Stimulated activated CD4-positive, alpha-beta T cell treated with anti-CD3 and anti-CD28 coated beads, Interleukin-2, amount 100 ng/mL, for 4 hours (primary cell): Measurements from ENCODE around the gene ZG16.

Experiments
- DNase-seq: peaks from one replicate; pipeline ENCODE4 v3.0.0-alpha.2; 2020; ENCODE audit warnings: low read depth

ZG16 gene

DNA sequence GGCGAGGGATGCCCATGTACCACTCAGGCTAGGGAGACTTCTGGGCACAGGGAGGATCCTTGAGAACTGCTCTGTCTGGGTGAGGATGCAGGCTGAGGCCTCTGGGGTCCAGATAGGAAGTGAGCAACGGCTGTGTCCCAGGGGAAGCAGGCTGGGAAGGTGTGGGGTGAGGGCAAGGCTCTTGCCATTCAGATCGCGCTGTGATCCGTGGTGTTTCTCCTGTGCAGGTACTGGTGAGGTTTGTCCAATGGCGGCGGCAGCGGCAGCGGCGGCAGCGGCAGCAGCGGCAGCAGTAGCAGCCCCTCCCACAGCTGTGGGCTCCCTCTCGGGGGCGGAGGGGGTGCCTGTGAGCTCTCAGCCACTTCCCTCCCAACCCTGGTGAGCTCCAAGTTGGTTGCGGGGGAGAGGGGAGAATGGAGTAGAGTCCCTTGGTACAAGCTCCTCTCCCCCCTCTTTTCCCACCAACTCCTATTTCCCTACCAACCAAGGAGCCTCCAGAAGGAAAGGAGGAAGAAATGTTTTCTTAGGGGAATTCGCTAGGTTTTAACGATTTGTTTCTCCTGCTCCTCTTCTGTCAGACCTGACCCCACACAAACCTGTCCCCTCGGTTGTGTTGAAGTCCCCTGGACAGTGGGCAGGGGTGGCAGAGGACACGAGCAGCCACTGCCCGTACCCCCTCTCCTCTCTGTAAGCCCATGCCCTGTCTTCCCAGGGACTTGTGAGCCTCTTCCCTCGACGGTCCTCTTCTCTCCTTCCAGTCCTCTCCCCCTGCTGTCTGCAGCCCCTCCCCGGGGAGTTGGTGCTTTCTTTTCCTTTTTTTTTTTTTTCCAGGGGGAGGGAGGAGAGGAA is 32.0 kb downstream of the ZG16 start:
- no peak for DNase-seq

DNA sequence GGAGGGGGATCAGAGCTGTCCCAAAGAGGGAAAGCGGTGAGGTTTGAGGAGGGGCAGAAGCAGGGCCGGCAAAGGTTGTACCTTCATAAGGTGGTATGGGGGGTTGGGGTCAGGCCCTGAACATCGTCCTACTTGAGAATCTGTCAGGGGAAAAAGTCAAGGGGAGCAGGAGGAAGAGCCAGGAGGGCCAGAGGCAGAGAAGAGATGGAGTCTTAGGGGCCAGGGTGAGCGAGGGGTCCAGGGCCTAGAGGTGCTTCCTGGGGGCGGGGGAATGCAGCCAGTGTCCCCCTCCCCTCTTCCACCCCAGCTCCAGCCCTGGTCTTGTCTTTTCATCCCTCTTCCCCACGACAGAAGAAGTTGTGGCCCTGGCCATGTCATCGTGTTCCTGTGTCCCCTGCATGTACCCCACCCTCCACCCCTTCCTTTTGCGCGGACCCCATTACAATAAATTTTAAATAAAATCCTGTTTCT is 32.7 kb downstream of the ZG16 start:
- no peak for DNase-seq

DNA sequence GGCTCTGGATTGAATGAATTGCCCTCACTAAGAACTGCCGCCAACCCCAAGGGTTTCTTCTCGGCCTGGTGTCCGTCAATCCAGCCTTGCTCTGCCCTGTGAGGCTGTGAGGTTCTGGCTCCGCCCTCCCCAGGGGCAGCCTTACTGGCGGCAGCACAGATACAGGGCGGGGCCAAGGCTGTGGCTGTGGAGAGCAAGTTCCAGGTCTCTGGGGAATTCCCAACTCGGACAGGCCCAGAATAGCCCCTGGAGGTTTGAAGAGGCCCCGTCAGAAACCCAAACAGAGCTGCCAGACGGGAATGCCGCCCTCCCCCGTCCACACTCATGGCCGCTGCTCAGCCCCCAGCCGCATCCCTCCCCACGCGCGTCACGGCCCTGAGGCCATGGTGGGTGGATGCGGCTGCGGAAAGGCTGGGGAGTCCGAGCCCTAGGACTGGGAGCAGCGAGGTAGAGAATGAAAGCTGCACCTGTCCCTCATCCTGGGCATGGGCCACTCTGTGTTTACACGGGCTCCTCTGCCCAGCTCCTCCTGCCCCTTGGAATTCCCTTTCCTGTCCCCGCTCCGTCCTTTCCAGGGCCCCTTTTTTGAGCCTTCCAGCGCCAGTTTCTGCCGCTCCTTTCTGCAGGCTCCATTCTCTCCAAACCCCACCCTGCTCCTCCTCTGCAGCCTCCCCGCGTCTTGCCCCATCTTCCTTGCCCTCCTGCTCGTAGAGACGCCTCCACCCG is 33.3 kb downstream of the ZG16 start:
- DNase-seq, result peak; percentile 54

DNA sequence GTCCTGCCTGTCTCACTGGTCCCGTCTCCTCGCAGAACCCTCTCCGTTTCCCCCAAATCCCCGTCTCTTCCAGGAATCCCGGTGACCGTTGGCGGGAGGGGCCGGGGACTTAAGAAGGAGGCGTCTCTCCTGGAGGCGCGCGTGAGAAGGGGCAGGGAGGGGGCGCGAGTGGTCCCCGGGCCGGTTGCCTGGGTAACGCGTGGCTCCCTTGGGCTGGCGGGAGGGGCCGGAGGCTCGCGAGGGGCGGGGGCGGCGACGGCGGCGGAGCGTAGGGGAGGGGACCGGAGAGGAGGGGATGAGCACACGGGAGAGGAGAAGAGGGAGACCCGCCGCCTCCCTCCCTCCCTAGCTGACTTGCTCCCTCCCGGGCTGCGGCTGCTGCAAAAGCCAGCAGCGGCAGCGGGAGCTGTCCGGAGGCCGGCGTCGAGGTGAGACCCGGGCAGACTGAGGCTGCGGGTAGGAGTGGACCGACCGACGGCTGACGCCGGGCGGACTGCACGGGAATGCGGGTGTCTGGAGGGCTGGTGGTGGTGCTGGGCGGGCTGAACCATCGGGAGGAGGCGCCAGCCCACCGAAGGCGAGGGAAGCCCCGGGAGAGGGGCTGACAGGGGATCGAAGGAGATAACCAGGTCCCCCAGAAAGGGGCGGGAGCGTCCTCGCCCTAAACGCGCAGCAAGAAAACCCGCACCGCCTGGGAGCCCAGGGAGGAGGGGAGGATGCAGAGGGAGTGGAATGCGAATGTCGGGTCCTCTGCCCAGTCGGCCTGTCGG is 34.0 kb downstream of the ZG16 start, which contains the start of gene PRRT2:
TSS of gene PRRT2 (plus strand) at position 298 of the 770 bp plus-strand sequence. CDS start 862 bp downstream, outside the sequence.
- DNase-seq, result no peak

DNA sequence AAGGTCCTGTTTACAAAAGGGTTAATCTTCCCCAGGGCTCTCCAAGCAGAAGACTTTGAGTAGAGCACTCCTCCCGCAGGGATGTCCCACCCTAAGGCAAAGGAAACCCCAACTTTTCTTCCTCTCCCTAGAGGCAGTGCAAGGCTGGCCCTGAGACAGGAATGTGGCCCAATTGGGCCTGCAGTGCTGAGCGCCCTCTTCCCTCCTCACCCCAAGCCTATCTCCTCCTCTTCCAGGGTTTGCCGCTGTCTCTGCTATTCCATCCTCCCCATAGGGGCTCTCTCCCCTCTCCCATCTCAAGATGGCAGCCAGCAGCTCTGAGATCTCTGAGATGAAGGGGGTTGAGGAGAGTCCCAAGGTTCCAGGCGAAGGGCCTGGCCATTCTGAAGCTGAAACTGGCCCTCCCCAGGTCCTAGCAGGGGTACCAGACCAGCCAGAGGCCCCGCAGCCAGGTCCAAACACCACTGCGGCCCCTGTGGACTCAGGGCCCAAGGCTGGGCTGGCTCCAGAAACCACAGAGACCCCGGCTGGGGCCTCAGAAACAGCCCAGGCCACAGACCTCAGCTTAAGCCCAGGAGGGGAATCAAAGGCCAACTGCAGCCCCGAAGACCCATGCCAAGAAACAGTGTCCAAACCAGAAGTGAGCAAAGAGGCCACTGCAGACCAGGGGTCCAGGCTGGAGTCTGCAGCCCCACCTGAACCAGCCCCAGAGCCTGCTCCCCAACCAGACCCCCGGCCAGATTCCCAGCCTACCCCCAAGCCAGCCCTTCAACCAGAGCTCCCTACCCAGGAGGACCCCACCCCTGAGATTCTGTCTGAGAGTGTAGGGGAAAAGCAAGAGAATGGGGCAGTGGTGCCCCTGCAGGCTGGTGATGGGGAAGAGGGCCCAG is 34.9 kb downstream of the ZG16 start:
- DNase-seq, result no peak

DNA sequence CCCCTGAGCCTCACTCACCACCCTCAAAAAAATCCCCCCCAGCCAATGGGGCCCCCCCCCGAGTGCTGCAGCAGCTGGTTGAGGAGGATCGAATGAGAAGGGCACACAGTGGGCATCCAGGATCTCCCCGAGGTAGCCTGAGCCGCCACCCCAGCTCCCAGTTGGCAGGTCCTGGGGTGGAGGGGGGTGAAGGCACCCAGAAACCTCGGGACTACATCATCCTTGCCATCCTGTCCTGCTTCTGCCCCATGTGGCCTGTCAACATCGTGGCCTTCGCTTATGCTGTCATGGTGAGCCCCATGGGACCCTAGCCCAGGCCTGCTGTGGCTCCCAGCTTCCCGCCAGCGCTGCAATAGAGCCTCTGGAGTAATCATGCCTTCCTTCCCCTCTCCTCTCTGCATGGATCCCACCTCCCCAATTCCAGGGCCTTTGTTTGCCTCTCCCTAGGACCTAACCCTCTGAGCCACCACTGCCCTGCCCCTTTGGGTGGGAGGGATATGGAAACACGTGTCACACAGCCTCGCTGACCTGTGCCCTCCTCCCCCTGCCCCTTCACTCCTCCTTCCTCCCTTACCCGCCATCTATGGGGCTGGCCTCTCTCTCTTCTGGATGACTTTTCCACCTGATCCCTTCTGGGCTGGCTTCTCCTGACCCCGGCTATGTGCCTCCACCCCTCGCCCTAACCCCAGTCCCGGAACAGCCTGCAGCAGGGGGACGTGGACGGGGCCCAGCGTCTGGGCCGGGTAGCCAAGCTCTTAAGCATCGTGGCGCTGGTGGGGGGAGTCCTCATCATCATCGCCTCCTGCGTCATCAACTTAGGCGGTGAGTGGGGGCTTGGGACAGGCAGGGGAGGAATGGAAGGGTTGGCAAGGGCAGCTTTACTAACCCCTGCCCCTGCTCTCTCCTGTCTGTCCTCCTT is 35.8 kb downstream of the ZG16 start:
- no peak for DNase-seq

DNA sequence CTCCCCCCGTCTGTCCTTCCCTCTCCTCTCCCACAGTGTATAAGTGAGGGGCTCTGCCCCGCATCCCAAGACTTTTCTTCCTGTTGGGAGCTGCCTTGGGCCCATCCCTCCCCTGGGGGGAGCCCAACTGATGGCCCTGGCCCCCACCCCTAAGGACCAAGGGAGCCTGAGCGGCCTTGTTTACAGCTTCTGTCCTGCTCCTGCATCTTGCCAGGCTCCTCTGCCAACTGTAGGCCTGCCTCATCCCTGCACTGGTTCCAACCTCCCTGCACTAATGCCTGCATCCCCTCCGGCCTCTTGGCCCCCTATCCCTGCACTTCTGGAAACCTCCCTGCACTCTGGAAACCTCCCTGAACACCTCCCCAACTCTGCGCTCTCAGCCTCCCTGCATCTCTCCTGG is 36.5 kb downstream of the ZG16 start:
- DNase-seq, result no peak

DNA sequence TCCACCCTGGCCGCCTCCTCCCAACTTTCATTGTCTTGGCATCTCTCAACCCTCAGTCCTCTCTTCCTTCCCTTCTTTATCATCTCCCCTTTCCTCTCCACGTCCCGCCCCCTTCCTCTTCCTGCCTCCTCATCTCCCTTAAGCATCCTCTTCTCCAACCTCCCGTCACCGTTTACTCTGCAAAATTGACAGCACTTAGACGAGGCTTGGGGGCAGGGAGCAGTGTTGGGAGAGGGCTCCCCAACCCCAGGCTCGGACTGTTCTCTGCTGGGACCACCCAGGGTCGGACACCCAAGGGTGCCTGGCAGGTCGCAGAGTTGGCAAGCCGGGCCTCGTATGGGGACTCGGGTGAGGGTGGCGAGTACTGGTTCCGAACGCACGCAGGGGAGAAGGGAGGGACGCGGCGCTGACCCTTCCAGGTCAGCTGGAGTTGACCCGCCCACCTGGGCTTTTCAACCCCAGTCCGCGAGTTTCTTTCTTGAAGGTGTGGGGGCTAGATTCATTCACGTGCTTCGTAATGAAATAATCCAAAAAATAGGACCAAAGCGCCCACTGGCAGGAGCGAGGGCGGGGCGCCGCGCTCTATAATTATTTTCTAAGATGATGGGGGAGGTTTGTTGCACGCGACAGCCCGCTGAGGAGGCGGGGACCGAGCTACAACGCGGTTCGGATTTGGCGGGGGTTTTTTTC is 37.1 kb downstream of the ZG16 start:
- peak; percentile 55 for DNase-seq

DNA sequence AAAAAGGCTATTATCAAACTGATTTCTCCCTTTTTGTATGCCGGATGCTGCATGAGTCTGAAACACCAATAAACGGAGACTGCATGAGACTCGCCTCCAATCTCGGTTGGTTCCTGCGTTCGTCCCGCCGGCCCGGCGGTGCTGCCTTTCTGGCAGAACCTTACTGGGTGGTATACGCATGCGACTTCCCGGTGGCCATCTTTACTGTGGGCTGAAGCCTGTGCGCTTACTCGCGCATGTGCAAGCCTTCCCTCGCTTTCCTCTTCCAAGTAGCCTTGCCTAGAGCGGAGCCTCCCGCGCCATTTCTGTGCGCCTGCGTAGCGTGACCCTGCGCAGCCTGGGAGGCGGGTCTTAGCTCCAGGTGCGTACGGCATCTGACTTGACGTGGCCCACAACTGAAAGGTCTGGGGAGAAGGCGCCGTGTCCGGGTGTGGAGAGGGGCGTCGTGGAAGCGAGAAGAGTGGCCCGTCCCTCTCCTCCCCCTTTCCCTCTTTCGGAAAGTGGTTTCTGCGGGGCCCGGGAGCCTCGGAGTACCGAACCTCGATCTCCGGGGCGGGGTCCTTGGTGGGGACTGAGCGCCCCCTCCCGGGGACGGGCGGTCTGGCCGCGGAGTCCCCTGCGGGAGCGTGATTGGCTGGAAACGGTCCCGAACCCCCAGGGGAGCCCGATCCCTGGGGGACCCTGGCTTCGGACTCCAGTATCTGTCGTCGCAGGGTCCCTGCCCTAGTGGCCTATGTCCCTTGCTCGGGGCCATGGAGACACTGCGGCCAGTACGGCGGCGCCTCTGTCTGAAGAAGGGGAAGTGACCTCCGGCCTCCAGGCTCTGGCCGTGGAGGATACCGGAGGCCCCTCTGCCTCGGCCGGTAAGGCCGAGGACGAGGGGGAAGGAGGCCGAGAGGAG is 38.0 kb downstream of the ZG16 start, which contains the start of gene PAGR1:
TSS of gene PAGR1 (plus strand) at position 360 of the 901 bp plus-strand sequence. CDS start at position 734, 374 bp downstream.
- peak; percentile 98 for DNase-seq

DNA sequence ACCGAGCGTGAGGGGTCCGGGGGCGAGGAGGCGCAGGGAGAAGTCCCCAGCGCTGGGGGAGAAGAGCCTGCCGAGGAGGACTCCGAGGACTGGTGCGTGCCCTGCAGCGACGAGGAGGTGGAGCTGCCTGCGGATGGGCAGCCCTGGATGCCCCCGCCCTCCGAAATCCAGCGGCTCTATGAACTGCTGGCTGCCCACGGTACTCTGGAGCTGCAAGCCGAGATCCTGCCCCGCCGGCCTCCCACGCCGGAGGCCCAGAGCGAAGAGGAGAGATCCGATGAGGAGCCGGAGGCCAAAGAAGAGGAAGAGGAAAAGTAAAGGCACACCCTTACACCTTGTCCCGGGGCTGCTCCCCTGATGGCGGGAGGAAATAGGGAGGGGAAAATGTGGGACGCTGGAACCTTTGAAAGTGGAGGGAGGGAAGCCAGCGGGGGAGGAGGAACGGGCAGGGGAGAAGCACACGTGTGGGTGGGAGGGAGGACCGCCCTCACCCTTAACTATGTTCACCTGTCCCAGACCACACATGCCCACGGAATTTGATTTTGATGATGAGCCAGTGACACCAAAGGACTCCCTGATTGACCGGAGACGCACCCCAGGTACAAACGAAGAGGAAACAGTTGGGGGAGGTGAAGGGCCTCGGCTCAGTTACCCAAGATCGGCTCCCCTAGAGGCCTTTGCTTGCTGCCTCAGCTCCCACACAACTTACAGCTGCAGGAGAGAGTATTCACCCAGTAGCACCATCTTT is 38.8 kb downstream of the ZG16 start:
- no peak for DNase-seq

DNA sequence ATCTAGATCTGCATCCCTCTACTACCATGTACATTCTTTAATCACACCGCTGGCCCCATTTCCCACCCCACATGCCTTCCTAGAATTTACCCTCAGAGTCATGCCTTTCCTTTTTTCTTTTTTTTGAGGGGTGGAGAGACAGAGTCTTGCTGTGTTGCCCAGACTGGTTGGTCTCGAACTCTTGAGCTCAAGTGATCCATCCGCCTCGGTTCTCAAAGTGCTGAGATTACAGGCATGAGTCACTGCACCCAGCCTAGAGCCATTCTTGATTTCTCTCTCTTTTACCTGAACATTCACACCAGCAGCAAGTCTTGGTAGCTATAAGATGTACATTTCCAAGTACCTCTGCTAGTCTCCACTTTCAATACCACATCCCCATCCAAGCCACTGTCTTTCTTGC is 40.0 kb downstream of the ZG16 start:
- DNase-seq, result no peak

DNA sequence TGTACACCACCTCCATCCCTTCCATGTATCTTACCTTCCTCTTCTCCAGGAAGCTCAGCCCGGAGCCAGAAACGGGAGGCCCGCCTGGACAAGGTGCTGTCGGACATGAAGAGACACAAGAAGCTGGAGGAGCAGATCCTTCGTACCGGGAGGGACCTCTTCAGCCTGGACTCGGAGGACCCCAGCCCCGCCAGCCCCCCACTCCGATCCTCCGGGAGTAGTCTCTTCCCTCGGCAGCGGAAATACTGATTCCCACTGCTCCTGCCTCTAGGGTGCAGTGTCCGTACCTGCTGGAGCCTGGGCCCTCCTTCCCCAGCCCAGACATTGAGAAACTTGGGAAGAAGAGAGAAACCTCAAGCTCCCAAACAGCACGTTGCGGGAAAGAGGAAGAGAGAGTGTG is 41.5 kb downstream of the ZG16 start:
- DNase-seq, result no peak

DNA sequence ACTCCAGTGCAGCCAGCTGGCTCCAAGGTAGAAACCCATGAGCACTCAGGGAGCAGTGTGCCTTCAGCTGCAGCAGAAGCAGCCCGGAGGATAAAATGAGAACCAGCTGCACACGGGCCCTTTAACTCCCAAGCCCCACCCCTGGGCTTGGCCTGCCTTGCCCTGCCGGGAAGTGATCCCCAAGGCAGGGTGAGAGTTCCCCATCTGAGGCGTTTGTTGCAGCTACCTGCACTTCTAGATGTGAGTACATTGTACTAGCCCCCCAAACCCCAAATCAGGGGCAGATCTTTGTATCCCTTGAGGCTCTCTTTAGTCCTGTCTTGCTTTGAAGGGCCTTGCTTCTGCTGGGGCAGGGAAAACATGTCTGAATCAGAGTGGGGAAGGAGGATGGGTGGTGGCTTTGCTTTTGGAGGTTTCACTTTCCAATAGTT is 42.2 kb downstream of the ZG16 start, which contains the start of gene MVP:
TSS of gene MVP (plus strand) at position 192 of the 431 bp plus-strand sequence. CDS start 10,088 bp downstream, outside the sequence.
- peak; percentile 43 for DNase-seq

DNA sequence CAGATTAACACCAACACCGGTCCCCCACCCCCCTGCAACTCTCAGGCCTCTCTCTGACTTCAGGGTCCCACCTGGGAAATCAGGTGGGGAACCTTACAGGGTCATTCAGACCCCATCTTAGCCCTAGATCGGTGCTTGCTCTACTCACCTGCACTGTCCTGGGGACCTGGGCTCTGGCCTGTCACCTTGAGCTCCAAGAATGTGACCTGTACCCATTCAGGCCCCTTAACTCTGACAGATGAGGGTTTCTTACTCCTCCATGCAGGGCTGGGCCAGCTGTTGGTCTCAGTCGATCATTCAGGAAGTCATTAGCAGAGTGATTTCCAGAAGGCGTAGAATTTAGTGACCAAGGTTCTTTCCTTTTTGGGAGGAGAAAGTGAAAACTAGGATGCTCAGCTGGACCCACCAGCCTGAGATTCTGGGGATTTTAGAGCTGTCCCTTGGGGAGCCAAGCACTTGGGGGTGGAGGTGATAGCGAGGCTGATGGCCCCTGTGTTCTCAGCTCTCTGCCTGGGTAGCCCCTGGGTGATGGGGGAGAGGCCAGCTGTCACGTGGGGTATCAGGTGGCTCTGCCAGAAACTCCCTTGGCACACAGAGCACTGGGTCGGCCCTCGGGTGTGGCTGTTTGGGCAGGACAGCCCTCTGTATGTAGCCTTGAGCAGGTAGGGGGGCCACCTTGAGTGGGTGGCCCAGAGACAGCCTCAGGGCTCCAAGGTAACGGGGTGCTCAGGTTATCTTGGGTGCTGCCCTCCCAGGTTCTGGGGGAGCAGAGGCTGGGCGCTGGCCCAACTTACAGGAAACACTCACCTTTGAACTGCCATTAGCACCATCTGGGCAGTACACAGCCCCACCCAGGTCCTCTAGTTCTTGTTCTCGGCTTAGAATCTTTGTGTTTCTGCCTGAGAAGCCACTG is 42.9 kb downstream of the ZG16 start:
- DNase-seq, result no peak

DNA sequence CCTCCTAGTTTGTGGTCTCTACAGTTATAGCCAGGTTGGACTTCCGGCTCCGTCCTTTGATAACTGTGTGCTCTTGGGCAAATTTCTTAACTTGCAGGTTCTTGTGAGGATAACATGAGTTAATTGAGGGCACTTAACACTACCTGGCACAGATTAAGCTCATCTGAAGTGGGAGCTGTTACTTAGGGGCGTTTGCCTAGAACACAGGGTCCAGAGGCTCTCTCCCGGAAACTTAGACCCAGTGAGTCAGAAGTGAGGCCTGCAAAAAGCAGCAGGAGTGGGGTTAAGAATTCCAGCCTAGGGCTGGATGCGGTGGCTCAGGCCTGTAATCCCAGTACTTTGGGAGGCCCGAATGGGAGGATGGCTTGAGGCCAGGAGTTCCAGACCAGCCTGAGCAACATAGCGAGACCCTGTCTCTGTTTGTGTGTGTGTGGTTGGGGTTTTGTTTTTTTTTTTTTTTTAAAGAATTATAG is 43.6 kb downstream of the ZG16 start:
- DNase-seq, result no peak

DNA sequence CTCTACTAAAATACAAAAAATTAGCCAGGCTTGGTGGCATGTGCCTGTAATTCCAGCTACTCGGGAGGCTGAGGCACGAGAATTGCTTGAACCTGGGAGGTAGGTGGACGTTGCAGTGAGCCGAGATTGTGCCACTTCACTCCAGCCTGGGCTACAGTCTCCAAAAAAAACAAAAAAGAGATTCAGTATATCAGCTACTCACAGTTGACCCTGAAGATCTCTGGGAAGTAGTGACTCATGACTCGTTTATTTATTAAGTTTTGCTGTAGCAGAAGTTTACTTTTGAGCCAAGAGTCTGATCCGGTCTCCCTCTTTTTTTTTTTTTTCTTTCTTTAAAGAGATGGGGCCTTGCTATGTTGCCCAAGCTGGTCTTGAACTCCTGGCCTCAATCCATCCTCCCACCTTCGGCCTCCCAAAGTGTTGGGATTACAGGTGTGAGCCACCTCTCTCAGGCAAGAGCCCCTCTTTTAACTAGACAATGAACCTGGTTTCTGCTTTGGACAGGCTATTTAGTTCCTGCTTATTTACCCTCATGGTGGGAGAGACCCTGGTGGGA is 46.6 kb downstream of the ZG16 start:
- no peak for DNase-seq
